Measurements from ENCODE around the gene IQGAP1.

- no peak for TF ChIP-seq POLR2A (IDR thresholded peaks at IDR 0.05)
- no peak for TF ChIP-seq CTCF (IDR thresholded peaks at IDR 0.05)
Measured at GRCh38 chr15:90470453-90470852, 82.4 kb downstream of the IQGAP1 start.
